NOMO-1 treated with dmso at 0.1 percent for 144 hours (cell line): ENCODE measurements around the gene OR1F1.
"Not testable (repeated sequence)": the region's sequence is repeated elsewhere in the genome, so short reads cannot be mapped to it uniquely, and the experiment has no call there.

ENCODE experiments used
- DNase-seq: peaks from one replicate; lab custom pipeline; 2025; ENCODE audit not compliant: unreplicated experiment; lab: John Stamatoyannopoulos, UW

Gene OR1F1

DNA sequence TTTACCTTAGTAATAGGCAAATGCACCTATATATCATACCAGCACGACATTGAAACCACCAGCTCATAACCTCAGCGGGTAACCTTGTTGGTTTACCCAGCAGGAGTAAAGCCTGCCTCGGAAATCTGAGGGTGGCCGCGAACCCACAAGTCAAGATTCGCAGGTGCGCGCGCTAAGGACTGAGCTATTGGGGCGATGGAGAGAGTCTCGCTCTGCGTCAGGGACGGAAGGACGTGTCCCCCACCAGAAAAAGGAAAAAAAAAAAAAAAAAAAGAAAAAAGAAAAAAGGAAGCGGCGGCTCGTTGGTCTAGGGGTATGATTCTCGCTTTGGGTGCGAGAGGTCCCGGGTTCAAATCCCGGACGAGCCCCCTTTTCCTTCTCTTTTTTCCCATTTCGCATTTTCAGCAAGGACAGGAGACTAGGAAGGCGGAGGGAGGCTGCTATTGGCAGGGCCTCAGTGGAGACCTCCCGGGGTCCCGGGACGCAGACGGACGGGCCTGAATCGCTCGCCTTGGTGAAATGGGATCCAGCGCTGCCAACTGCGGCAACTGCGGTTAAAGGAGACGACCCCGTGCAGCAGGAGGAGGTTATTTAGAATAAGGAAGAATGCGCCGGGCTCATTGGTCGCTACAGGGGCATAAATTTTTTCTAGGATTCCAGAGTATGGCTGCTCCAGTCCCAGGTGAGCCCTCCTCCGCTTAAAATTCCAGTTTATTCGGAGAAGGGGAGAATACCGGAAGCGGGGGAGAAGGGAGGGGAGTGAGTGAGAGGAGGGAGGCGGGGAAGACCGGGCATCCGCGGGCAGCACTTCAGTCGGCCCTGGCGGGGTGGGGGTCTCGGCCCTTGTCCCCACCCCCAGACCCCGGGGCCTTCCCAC is at the start of gene OR1F1:
Gene OR1F1 (plus strand): TSS at position 407 of the 877 bp plus-strand sequence.
- no peak for DNase-seq

DNA sequence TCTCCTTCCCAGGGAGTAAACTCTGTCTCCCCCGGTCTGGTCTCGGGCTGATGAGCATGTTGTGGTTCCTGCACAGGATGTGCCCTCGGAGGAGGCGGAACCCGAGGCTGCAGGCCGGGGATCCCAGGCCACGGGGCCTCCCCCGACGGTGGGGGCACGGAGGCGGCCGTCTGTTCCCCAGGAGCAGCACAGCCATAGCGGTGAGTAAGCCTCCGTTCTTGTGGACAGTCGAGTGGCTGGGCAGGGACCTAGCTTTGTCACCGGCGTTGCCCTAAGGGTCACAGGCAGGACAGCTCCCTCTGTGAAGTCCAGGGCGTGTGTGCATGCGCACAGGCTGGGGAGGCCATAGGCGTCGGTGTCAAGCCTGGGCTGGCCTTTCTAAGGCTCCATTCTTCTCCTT is 49.7 kb upstream of the OR1F1 start:
- no peak for DNase-seq

DNA sequence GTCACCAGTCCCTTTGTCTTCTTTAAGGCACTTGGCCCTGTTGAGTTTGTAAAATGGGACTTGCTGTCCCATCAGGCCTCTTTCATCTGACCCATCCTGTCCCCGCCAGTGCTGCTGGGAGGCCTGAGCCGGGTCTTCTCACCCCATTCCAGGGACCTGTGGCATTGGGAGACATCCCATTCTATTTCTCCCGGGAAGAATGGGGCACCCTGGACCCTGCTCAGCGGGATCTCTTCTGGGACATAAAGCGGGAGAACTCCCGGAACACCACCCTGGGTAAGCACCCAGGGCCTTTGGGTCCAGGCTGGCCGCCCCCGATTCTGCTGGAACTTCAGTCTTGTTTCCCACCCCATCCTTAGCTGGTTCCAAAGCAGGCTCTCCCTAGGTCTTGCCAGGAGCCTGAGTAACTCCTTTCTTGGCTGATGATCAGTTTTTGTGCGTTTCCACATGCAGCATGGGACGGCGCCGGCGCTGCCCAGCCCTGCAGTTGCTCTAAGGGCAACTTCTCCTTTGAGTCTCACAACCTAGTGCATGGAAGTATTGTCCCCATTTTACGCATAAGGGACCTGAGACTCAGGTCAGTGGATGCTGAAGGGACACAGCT is 49.1 kb upstream of the OR1F1 start:
- no peak for DNase-seq

GRCh38 chr16:3139561-3139960 is 48.4 kb upstream of the OR1F1 start:
- not testable (repeated sequence) for DNase-seq

DNA sequence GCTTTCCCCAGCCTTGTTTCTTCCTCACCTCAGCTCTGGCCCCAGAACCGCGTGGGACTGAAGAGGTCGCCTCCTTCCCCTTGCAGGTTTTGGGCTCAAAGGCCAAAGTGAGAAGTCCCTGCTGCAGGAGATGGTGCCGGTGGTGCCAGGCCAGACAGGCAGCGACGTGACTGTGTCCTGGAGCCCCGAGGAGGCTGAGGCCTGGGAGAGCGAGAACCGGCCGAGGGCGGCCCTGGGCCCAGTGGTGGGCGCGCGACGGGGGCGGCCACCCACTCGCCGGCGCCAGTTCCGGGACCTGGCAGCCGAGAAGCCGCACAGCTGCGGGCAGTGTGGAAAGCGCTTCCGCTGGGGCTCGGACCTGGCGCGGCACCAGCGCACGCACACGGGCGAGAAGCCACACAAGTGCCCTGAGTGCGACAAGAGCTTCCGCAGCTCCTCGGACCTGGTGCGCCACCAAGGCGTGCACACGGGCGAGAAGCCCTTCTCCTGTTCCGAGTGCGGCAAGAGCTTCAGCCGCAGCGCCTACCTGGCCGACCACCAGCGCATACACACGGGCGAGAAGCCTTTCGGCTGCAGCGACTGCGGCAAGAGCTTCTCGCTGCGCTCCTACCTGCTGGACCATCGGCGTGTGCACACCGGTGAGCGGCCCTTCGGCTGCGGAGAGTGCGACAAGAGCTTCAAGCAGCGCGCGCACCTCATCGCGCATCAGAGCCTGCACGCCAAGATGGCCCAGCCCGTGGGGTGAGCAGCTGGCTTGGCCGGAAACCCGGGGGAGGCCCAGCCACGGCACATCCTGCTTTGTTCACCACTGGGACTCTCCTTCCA is 47.2 kb upstream of the OR1F1 start:
- DNase-seq: no peak

DNA sequence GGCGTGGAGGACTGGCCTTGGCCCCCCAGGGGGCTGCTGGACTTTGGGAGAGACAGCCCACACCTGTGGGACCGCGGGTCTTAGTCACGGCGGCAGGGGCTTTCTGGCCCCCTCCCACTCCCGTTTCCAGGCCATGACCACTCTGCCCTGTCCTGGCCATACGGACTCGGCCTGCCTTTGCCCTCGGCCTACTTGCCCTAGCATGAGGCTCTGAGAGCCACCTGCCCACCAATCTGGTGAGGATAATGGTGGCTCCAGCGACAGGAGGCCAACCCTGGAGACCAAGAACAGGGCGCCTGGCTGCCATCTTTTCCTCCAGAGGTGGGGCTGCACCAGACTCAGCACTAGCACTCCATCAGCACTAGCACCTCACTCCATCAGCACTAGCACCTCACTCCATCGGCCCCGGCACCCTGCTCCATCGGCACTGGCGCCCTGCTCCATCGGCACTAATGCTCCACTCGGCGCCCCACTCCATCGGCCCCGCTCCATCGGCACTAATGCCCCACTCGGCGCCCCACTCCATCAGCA is 46.2 kb upstream of the OR1F1 start:
- no peak for DNase-seq

- no peak for DNase-seq
These were observed 45.7 kb upstream of the OR1F1 start for GRCh38 chr16:3142327-3142726.

- no peak for DNase-seq
These were observed 45.2 kb upstream of the OR1F1 start for GRCh38 chr16:3142770-3143169.

GRCh38 chr16:3143189-3143588 is 44.8 kb upstream of the OR1F1 start:
- DNase-seq: no peak

- DNase-seq: no peak
These were observed 44.2 kb upstream of the OR1F1 start for GRCh38 chr16:3143598-3144320.

DNA sequence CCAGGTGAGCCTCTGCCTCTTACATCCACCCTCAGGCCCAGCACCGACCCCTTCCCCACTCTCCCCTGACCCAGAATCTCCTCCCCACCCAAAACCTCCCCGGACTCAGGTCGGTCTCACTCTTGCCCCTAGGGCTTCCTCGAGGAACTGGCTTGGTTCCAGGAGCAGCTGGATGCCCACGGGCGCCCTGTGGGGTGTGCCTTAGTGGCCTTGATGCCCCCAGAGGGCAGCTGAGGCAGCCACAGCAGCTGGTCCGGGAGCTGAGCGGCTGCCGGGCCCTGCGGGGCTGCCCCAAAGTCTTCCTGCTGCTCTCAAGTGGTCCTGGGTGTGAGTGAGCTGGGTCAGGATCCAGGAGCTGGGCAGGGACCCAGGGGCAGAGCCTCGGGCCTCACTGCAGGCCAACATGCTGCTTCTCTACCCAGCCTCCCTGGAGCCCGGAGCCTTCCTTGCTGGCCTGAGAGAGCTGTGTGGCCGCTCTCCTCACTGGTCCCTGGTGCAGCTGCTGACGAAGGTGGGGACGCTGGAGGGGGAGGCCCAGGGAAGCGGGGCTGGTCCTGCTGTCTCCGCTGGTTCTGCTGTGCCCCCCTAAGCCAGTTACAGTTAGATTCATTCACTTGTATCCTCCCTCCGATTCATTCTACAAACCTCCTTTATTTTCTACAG is 43.6 kb upstream of the OR1F1 start:
- no peak for DNase-seq

- DNase-seq: no peak
These were observed 42.9 kb upstream of the OR1F1 start for GRCh38 chr16:3145151-3145550.

DNA sequence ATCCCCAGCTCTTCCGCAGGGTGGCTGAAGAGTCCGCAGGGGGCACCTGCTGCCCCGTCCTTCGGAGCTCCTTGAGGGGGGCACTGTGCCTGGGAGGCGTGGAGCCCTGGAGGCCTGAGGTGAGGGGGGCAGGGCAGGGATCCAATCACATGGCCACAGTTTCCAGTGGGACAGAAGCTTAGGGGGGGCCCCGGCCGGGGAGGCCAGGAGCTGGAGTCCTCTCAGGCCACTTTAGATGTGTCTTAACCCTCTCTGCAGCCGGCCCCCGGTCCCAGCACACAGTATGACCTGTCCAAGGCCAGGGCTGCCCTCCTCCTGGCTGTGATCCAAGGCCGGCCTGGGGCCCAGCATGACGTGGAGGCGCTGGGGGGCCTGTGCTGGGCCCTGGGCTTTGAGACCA is 42.3 kb upstream of the OR1F1 start:
- DNase-seq: no peak

- DNase-seq: no peak
These were observed 40.8 kb upstream of the OR1F1 start for GRCh38 chr16:3147046-3147756.

- no peak for DNase-seq
These were observed 40.3 kb upstream of the OR1F1 start for GRCh38 chr16:3147757-3148104.

GRCh38 chr16:3148256-3149192 is 39.5 kb upstream of the OR1F1 start:
- no peak for DNase-seq

- no peak for DNase-seq
These were observed 38.8 kb upstream of the OR1F1 start for GRCh38 chr16:3149193-3149530.

GRCh38 chr16:3149630-3150345 is 38.2 kb upstream of the OR1F1 start:
- DNase-seq: peak; percentile 65
